GM23338 (cell line): Measurements from ENCODE around the gene THAP5. TPM values are rescaled to one million over a fixed set of nuclear protein-coding genes. Genes with fewer than 3 reads are reported as not detected.

Source experiments
- ATAC-seq: fragments of 200-7000 bp; cut with Tn5 transposase; 3 replicates; pipeline ENCODE4 v1.9.1; 2020
- DNase-seq: peaks from one replicate; pipeline ENCODE4 v3.0.0-alpha.2; 2015; ENCODE audit warnings: low spot score
- H2AFZ ChIP-seq: fragments of 200-600 bp; sonication (generic); 2 replicates; pipeline ENCODE4 v1.8.0; 2016; ENCODE audit warnings: antibody characterized with exemption, mild to moderate bottlenecking, moderate library complexity
- H3F3A ChIP-seq: fragments of 200-600 bp; sonication (generic); replicated peaks from 2 replicates; pipeline ENCODE4 v1.8.0; 2017; ENCODE audit warnings: antibody characterized with exemption, mixed run types, low read depth
- H3K27ac ChIP-seq: fragments of 200-600 bp; sonication (generic); 2 replicates; pipeline ENCODE4 v1.6.1; 2016; ENCODE audit warnings: low read depth
- H3K27me3 ChIP-seq: fragments of 200-600 bp; sonication (generic); 2 replicates; pipeline ENCODE4 v1.8.0; 2016; ENCODE audit warnings: mild to moderate bottlenecking, mixed run types, moderate library complexity; ENCODE audit not compliant: insufficient read depth
- H3K36me3 ChIP-seq: fragments of 200-600 bp; sonication (generic); 2 replicates; pipeline ENCODE4 v1.8.0; 2016; ENCODE audit warnings: mild to moderate bottlenecking; ENCODE audit not compliant: insufficient read depth
- H3K4me1 ChIP-seq: fragments of 200-600 bp; sonication (generic); 2 replicates; pipeline ENCODE4 v1.8.0; 2016; ENCODE audit warnings: mild to moderate bottlenecking, moderate library complexity; ENCODE audit not compliant: insufficient read depth
- H3K4me2 ChIP-seq: fragments of 200-600 bp; sonication (generic); 2 replicates; pipeline ENCODE4 v1.7.1; 2017; ENCODE audit warnings: mixed run types
- H3K4me3 ChIP-seq: fragments of 200-600 bp; sonication (generic); 2 replicates; pipeline ENCODE4 v1.6.1; 2016; ENCODE audit warnings: mixed run types
- H3K79me2 ChIP-seq: fragments of 200-600 bp; sonication (generic); replicated peaks from 2 replicates; pipeline ENCODE4 v1.8.0; 2017; ENCODE audit warnings: mild to moderate bottlenecking; ENCODE audit not compliant: insufficient read depth
- H3K9me2 ChIP-seq: fragments of 200-600 bp; sonication (generic); 2 replicates; pipeline ENCODE4 v1.8.0; 2017; ENCODE audit not compliant: insufficient read depth
- H4K20me1 ChIP-seq: fragments of 200-600 bp; sonication (generic); replicated peaks from 2 replicates; pipeline ENCODE4 v1.8.0; 2017; ENCODE audit warnings: mild to moderate bottlenecking; ENCODE audit not compliant: insufficient read depth
- H3K27ac Mint-ChIP-seq: 2 replicates; pipeline ENCODE4 v1.8.0; 2020; ENCODE audit warnings: inconsistent platforms, mild to moderate bottlenecking, moderate library complexity, mixed read lengths
- H3K27me3 Mint-ChIP-seq: 3 replicates; pipeline ENCODE4 v1.8.0; 2022; ENCODE audit warnings: low read depth, mild to moderate bottlenecking, moderate library complexity, mixed read lengths, inconsistent platforms; ENCODE audit not compliant: insufficient read depth, poor library complexity
- H3K36me3 Mint-ChIP-seq: 3 replicates; pipeline ENCODE4 v1.8.0; 2021; ENCODE audit warnings: low read depth, mild to moderate bottlenecking, inconsistent platforms, moderate library complexity, mixed read lengths
- H3K4me1 Mint-ChIP-seq: 3 replicates; pipeline ENCODE4 v1.8.0; 2020; ENCODE audit warnings: mild to moderate bottlenecking, inconsistent platforms, mixed read lengths
- H3K4me3 Mint-ChIP-seq: 3 replicates; pipeline ENCODE4 v1.8.0; 2021; ENCODE audit warnings: moderate library complexity, mild to moderate bottlenecking, inconsistent platforms, mixed read lengths
- H3K9me3 Mint-ChIP-seq: 3 replicates; pipeline ENCODE4 v1.8.0; 2020; ENCODE audit warnings: moderate library complexity, mild to moderate bottlenecking, inconsistent platforms, mixed read lengths
- CREB1 ChIP-seq: fragments of 250-450 bp; sonication (Bioruptor Pico); IDR thresholded peaks from 2 replicates; pipeline ENCODE4 v1.5.0; 2020; ENCODE audit warnings: low read depth, mild to moderate bottlenecking, moderate library complexity
- CTCF ChIP-seq, 2 experiments: fragments of 200-600 bp in 1 of 2; sonication (generic) in 1 of 2; conservative IDR thresholded peaks; 2 replicates each; pipeline versions ENCODE4 v1.5.1 to v1.6.1; 2016 to 2017; ENCODE audit warnings: antibody characterized with exemption in 2 of 2, low read depth in 2 of 2, mild to moderate bottlenecking in 2 of 2, moderate library complexity in 1 of 2
- ETS1 ChIP-seq: IDR thresholded peaks from 2 replicates; pipeline ENCODE4 v1.6.1; 2016; ENCODE audit warnings: antibody characterized with exemption
- EZH2phosphoT487 ChIP-seq: fragments of 200-600 bp; sonication (generic); IDR thresholded peaks from one replicate; pipeline ENCODE4 v1.8.1; 2018; ENCODE audit warnings: antibody characterized with exemption; ENCODE audit not compliant: unreplicated experiment
- POLR2AphosphoS5 ChIP-seq: IDR thresholded peaks from 2 replicates; pipeline ENCODE4 v1.6.1; 2016; ENCODE audit warnings: antibody characterized with exemption, low read depth
- STAT1 ChIP-seq: IDR thresholded peaks from one replicate; pipeline ENCODE4 v1.6.1; 2016; ENCODE audit warnings: antibody characterized with exemption; ENCODE audit not compliant: unreplicated experiment
- ZNF462 ChIP-seq: fragments of 250-450 bp; sonication (Bioruptor Pico); IDR thresholded peaks from 2 replicates; pipeline ENCODE4 v1.5.0; 2020; ENCODE audit warnings: mild to moderate bottlenecking, moderate library complexity
- polyA plus RNA-seq: library from polyadenylated mRNA; unstranded; fragments of >200 nt; fragmentation: Nextera tagmentation; extraction: Ambion mirVana; gene quantifications from 2 replicates; pipeline ENCODE4 v1.2.1, GENCODE V29; 2016
- total RNA-seq: library from RNA; depleted of rRNA; stranded (reverse); fragments of >200 nt; shearing (Covaris generic); gene quantifications from 2 replicates; pipeline ENCODE4 v1.2.3, GENCODE V29; 2014

The THAP5 gene
- total and polyA plus RNA-seq, 2 experiments from 2014 or later = 18.2 to 32.3 TPM

- no peak for ATAC-seq
- no peak overlapping the region for H3K27ac Mint-ChIP-seq
Measured at GRCh38 chr7:108613949-108614381, 44.5 kb upstream of the THAP5 start.

More at GRCh38 chr7:108613949-108614381, 44.5 kb upstream of the THAP5 start:
- DNase-seq = no peak
- Histone ChIP-seq H3K4me1 (peaks cover 13% of the 10 kb centered on the region), H3K36me3 (no peaks in the 10 kb centered on the region), H3K27ac (no peak overlapping the region), H3K4me2 (no peak overlapping the region), H3K4me3 (no peak overlapping the region), H2AFZ (peak overlapping the region; percentile 85; the same call in 1 of the 2 replicates), H4K20me1 (no peaks in the 10 kb centered on the region), H3K27me3 (no peaks in the 10 kb centered on the region), H3F3A (no peaks in the 10 kb centered on the region), H3K9me2 (no peaks in the 10 kb centered on the region), H3K79me2 (no peaks in the 10 kb centered on the region)
- Mint-ChIP-seq H3K36me3 (peaks cover 5% of the 10 kb centered on the region; the same call in 1 of the 3 replicates), H3K4me1 (peaks cover 25% of the 10 kb centered on the region), H3K4me3 (no peak overlapping the region), H3K27me3 (no peaks in the 10 kb centered on the region), H3K9me3 (peaks cover 6% of the 10 kb centered on the region; the same call in 2 of the 3 replicates)
- TF ChIP-seq ETS1 (no peak), POLR2AphosphoS5 (no peak), CREB1 (CRISPR knock-in tag) (no peak), EZH2phosphoT487 (no peak), CTCF (conservative IDR thresholded peaks at IDR 0.05; ENCODE audit: low read depth in 2 of 2) (no peak), ZNF462 (CRISPR knock-in tag) (no peak), STAT1 (no peak)
